ENCODE results near the gene APEX2.

GRCh38 chrX:54994668-54995351 lies 5.4 kb upstream of the APEX2 start:
- TF ChIP-seq, protein P1, sequence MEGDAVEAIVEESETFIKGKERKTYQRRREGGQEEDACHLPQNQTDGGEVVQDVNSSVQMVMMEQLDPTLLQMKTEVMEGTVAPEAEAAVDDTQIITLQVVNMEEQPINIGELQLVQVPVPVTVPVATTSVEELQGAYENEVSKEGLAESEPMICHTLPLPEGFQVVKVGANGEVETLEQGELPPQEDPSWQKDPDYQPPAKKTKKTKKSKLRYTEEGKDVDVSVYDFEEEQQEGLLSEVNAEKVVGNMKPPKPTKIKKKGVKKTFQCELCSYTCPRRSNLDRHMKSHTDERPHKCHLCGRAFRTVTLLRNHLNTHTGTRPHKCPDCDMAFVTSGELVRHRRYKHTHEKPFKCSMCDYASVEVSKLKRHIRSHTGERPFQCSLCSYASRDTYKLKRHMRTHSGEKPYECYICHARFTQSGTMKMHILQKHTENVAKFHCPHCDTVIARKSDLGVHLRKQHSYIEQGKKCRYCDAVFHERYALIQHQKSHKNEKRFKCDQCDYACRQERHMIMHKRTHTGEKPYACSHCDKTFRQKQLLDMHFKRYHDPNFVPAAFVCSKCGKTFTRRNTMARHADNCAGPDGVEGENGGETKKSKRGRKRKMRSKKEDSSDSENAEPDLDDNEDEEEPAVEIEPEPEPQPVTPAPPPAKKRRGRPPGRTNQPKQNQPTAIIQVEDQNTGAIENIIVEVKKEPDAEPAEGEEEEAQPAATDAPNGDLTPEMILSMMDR (conservative IDR thresholded peaks at IDR 0.05): no peak
- no peak for TF ChIP-seq EZH2 (IDR thresholded peaks at IDR 0.05; ENCODE audit: low read depth)
